ENCODE measurements around the gene CCND1.

CCND1 gene

GRCh38 chr11:69654660-69655478, 13.9 kb downstream of the CCND1 start:
- no peak for DNase-seq

GRCh38 chr11:69655479-69656428, 14.8 kb downstream of the CCND1 start:
- DNase-seq, result no peak

GRCh38 chr11:69656536-69657455, 15.8 kb downstream of the CCND1 start:
- no peak for DNase-seq

- DNase-seq, result no peak
Observed at GRCh38 chr11:69657456-69657910, 16.5 kb downstream of the CCND1 start.

GRCh38 chr11:69657911-69658625, 17.1 kb downstream of the CCND1 start:
- DNase-seq, result no peak

GRCh38 chr11:69658626-69659450, 17.9 kb downstream of the CCND1 start:
- no peak for DNase-seq

- no peak for DNase-seq
Observed at GRCh38 chr11:69659591-69659990, 18.6 kb downstream of the CCND1 start.

- no peak for DNase-seq
Observed at GRCh38 chr11:69660001-69660500, 19.1 kb downstream of the CCND1 start.

- no peak for DNase-seq
Observed at GRCh38 chr11:69661413-69661715, 20.4 kb downstream of the CCND1 start.

- DNase-seq, result no peak
Observed at GRCh38 chr11:69662021-69662698, 21.2 kb downstream of the CCND1 start.

- DNase-seq, result no peak
Observed at GRCh38 chr11:69662806-69663205, 21.9 kb downstream of the CCND1 start.

GRCh38 chr11:69663326-69663725, 22.4 kb downstream of the CCND1 start:
- no peak for DNase-seq

GRCh38 chr11:69664103-69664775, 23.3 kb downstream of the CCND1 start:
- DNase-seq, result no peak

- DNase-seq, result no peak
Observed at GRCh38 chr11:69664901-69665300, 23.9 kb downstream of the CCND1 start.

GRCh38 chr11:69665669-69666068, 24.7 kb downstream of the CCND1 start:
- DNase-seq, result no peak

GRCh38 chr11:69666261-69666660, 25.3 kb downstream of the CCND1 start:
- DNase-seq, result no peak

GRCh38 chr11:69666752-69667536, 26.0 kb downstream of the CCND1 start:
- DNase-seq, result no peak

- DNase-seq, result no peak
Observed at GRCh38 chr11:69667619-69668604, 27.0 kb downstream of the CCND1 start.

Measured in activated CD4-positive, CD25-positive, alpha-beta regulatory T cell treated with anti-CD3 and anti-CD28 coated beads, Interleukin-2, amount 50 U/mL, for 72 hours (primary cell).